ENCODE results near the gene AHNAK. TPM values are rescaled to one million over a fixed set of nuclear protein-coding genes. Genes with fewer than 3 reads are reported as not detected.

Gene AHNAK
- total and polyA plus RNA-seq, 4 donors: 22.6 to 110 (median 38.1) TPM

DNA sequence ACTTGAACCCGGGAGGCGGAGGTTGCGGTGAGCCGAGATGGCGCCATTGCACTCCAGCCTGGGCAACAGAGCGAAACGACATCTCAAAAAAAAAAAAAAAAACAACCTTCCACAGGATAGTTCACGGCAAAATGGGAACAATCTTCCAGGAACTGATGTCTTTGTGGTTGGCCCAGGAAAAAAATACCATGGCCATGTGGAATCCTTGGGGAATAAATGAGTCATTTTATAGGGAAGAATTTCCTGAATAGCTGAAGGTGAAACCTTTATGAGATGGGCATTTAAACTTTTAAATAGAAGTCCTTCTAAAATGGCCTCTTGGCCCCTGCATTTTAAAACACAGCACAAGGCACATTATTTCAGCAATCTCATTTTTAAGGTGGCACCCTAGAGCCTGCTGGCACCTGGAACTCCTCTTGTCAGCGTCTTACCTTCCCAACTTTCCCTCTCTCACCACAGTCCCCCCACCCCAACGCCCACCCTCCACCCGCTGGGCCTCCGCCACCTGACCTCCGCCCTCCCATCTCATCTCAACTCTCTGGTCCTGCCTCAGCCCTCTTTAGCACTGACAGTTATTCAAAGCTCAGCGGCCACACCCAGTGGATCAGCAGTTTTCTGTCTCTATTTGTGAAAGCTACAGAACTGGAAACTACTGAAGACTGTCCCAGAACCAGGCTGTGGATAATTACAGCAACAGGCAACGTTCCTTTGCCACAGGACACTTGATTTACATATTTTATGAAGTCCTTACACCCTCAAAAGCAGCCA, 84.7 kb downstream of the AHNAK start:
- H3K4me3 ChIP-seq (ENCODE audit: low read depth in 1 of 3, low read length in 3 of 3): no peak overlapping the region
- no peaks in the 10 kb centered on the region for H3K9me3 ChIP-seq (ENCODE audit: control insufficient read depth in 4 of 4, low read length in 3 of 4)
- H3K27me3 ChIP-seq (ENCODE audit: control insufficient read depth in 4 of 4, insufficient read depth in 4 of 4, low read length in 3 of 4): no peaks in the 10 kb centered on the region
- WGBS: 86% methylated on average over 15 of the region's 15 CpGs
- TF ChIP-seq JUND (IDR thresholded peaks at IDR 0.05): no peak
- no peak for TF ChIP-seq HNF4A (conservative IDR thresholded peaks at IDR 0.05)
- TF ChIP-seq RAD21 (IDR thresholded peaks at IDR 0.05): no peak
- TF ChIP-seq, protein P1, sequence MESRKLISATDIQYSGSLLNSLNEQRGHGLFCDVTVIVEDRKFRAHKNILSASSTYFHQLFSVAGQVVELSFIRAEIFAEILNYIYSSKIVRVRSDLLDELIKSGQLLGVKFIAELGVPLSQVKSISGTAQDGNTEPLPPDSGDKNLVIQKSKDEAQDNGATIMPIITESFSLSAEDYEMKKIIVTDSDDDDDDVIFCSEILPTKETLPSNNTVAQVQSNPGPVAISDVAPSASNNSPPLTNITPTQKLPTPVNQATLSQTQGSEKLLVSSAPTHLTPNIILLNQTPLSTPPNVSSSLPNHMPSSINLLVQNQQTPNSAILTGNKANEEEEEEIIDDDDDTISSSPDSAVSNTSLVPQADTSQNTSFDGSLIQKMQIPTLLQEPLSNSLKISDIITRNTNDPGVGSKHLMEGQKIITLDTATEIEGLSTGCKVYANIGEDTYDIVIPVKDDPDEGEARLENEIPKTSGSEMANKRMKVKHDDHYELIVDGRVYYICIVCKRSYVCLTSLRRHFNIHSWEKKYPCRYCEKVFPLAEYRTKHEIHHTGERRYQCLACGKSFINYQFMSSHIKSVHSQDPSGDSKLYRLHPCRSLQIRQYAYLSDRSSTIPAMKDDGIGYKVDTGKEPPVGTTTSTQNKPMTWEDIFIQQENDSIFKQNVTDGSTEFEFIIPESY (IDR thresholded peaks at IDR 0.05): no peak
- TF ChIP-seq ATF3 (IDR thresholded peaks at IDR 0.05): no peak
- TF ChIP-seq YY1 (IDR thresholded peaks at IDR 0.05): no peak
- no peak for TF ChIP-seq FOXA2 (IDR thresholded peaks at IDR 0.05)
- no peak for TF ChIP-seq RXRA (IDR thresholded peaks at IDR 0.05)
- TF ChIP-seq, protein P2, sequence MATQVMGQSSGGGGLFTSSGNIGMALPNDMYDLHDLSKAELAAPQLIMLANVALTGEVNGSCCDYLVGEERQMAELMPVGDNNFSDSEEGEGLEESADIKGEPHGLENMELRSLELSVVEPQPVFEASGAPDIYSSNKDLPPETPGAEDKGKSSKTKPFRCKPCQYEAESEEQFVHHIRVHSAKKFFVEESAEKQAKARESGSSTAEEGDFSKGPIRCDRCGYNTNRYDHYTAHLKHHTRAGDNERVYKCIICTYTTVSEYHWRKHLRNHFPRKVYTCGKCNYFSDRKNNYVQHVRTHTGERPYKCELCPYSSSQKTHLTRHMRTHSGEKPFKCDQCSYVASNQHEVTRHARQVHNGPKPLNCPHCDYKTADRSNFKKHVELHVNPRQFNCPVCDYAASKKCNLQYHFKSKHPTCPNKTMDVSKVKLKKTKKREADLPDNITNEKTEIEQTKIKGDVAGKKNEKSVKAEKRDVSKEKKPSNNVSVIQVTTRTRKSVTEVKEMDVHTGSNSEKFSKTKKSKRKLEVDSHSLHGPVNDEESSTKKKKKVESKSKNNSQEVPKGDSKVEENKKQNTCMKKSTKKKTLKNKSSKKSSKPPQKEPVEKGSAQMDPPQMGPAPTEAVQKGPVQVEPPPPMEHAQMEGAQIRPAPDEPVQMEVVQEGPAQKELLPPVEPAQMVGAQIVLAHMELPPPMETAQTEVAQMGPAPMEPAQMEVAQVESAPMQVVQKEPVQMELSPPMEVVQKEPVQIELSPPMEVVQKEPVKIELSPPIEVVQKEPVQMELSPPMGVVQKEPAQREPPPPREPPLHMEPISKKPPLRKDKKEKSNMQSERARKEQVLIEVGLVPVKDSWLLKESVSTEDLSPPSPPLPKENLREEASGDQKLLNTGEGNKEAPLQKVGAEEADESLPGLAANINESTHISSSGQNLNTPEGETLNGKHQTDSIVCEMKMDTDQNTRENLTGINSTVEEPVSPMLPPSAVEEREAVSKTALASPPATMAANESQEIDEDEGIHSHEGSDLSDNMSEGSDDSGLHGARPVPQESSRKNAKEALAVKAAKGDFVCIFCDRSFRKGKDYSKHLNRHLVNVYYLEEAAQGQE (IDR thresholded peaks at IDR 0.05): no peak
- no peak for TF ChIP-seq SP1 (IDR thresholded peaks at IDR 0.05)
- no peak for TF ChIP-seq HNF4G (IDR thresholded peaks at IDR 0.05)
- TF ChIP-seq FOXA1 (IDR thresholded peaks at IDR 0.05): no peak
- TF ChIP-seq NR2F2 (IDR thresholded peaks at IDR 0.05): no peak
- TF ChIP-seq, protein P3, sequence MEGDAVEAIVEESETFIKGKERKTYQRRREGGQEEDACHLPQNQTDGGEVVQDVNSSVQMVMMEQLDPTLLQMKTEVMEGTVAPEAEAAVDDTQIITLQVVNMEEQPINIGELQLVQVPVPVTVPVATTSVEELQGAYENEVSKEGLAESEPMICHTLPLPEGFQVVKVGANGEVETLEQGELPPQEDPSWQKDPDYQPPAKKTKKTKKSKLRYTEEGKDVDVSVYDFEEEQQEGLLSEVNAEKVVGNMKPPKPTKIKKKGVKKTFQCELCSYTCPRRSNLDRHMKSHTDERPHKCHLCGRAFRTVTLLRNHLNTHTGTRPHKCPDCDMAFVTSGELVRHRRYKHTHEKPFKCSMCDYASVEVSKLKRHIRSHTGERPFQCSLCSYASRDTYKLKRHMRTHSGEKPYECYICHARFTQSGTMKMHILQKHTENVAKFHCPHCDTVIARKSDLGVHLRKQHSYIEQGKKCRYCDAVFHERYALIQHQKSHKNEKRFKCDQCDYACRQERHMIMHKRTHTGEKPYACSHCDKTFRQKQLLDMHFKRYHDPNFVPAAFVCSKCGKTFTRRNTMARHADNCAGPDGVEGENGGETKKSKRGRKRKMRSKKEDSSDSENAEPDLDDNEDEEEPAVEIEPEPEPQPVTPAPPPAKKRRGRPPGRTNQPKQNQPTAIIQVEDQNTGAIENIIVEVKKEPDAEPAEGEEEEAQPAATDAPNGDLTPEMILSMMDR (IDR thresholded peaks at IDR 0.05; ENCODE audit: low read depth, low read length, missing input control): no peak
- TF ChIP-seq EGR1 (IDR thresholded peaks at IDR 0.05; ENCODE audit: low read depth in 2 of 2): no peak
- no peak for TF ChIP-seq MAX (IDR thresholded peaks at IDR 0.05)
- TF ChIP-seq TAF1 (conservative IDR thresholded peaks at IDR 0.05): no peak
- TF ChIP-seq GABPA (IDR thresholded peaks at IDR 0.05 in 1 of 2, conservative IDR thresholded peaks at IDR 0.05 in 1 of 2): no peak
- DNase-seq (ENCODE audit: low spot score): no peak
- H3K36me3 ChIP-seq (ENCODE audit: control insufficient read depth in 4 of 4, insufficient read depth in 3 of 4, low read depth in 1 of 4, low read length in 3 of 4): no peaks in the 10 kb centered on the region
- peaks cover 0 to 10% (median 2%) of the 10 kb centered on the region in 4 donors for H3K4me1 ChIP-seq (ENCODE audit: control insufficient read depth in 4 of 4, insufficient read depth in 4 of 4, low read length in 3 of 4)
- no peak overlapping the region for H3K27ac ChIP-seq (ENCODE audit: low read depth in 1 of 2, low read length in 2 of 2)
- no peak overlapping the region for H3K9ac ChIP-seq (ENCODE audit: low read depth in 1 of 2, low read length in 2 of 2)
